ENCODE results near the gene PKD1L1.

Gene PKD1L1

GRCh38 chr7:47905076-47905920, 43.0 kb downstream of the PKD1L1 start:
- DNase-seq, result no peak

GRCh38 chr7:47902013-47902412, 46.3 kb downstream of the PKD1L1 start:
- DNase-seq, result no peak

- no peak for DNase-seq
Measured at GRCh38 chr7:47901542-47901941, 46.7 kb downstream of the PKD1L1 start.

- no peak for DNase-seq
Measured at GRCh38 chr7:47897831-47898230, 50.4 kb downstream of the PKD1L1 start.

- no peak for DNase-seq
Measured at GRCh38 chr7:47896809-47897423, 51.4 kb downstream of the PKD1L1 start.

GRCh38 chr7:47895026-47895425, 53.2 kb downstream of the PKD1L1 start:
- no peak for DNase-seq

GRCh38 chr7:47893721-47894365, 54.4 kb downstream of the PKD1L1 start:
- DNase-seq, result no peak

GRCh38 chr7:47893238-47893637, 55.0 kb downstream of the PKD1L1 start:
- no peak for DNase-seq

GRCh38 chr7:47890606-47891005, 57.7 kb downstream of the PKD1L1 start:
- DNase-seq, result no peak

GRCh38 chr7:47890125-47890524, 58.1 kb downstream of the PKD1L1 start:
- DNase-seq, result no peak

GRCh38 chr7:47889723-47890122, 58.5 kb downstream of the PKD1L1 start:
- no peak for DNase-seq

- no peak for DNase-seq
Measured at GRCh38 chr7:47888371-47889265, 59.6 kb downstream of the PKD1L1 start.

- no peak for DNase-seq
Measured at GRCh38 chr7:47887016-47887640, 61.1 kb downstream of the PKD1L1 start.

- DNase-seq, result no peak
Measured at GRCh38 chr7:47885987-47886811, 62.1 kb downstream of the PKD1L1 start.

- DNase-seq, result no peak
Measured at GRCh38 chr7:47885309-47885986, 62.8 kb downstream of the PKD1L1 start.

GRCh38 chr7:47884675-47885074, 63.6 kb downstream of the PKD1L1 start:
- no peak for DNase-seq

- DNase-seq, result no peak
Measured at GRCh38 chr7:47882635-47883034, 65.6 kb downstream of the PKD1L1 start.

- no peak for DNase-seq
Measured at GRCh38 chr7:47881256-47881655, 67.0 kb downstream of the PKD1L1 start.

- no peak for DNase-seq
Measured at GRCh38 chr7:47878662-47879061, 69.6 kb downstream of the PKD1L1 start.

GRCh38 chr7:47877336-47877735, 70.9 kb downstream of the PKD1L1 start:
- DNase-seq, result no peak

All from amniotic stem cell (primary cell).